ENCODE data around the gene USH2A. TPM values are rescaled to one million over a fixed set of nuclear protein-coding genes. Genes with fewer than 3 reads are reported as not detected.

Gene USH2A
- total RNA-seq, 3 donors from 2014 or later: not detected

GRCh38 chr1:216049741-216050430, 373.4 kb downstream of the USH2A start:
- intact Hi-C loops (cut with DNase I; ENCODE audit: low total_unique reads): no loop called here

DNA sequence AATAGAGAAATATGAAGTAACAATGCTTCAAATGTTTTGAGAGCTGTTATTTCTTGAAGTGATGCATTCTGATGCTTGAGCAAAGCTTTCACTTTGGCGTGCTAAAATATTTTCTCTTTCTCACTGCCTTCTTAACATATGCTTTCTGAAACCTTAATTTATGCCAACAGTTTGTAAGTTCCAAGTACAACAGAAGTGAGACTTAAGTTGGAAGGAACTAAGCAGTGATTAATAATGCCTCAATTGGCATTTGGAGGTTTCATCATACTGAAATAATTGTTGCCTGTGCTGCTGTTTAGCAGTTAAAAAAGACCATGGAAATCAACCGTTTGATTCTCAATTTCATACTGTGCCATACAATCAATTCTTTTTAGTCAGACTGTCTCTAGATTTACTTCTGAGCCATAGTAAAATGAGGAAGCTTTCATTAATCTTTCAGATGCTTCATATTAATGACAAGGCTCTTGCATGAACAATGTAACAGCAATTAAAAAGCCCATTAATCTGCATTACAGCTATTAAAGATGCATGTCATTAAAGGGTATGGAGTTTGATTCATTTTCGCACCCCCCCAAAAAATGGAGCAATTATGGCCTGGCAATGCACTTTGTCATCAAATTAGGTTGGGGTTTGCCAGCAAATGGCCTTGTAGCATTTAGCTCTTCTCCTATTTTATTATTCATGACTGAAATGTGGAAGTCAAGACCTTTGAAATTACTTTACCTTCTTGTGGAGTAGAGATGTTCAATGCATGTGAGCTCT, 375.3 kb downstream of the USH2A start:
- intact Hi-C loops (cut with DNase I; ENCODE audit: low total_unique reads): no loop called here
- Histone ChIP-seq H3K27ac (no peak overlapping the region), H3K27me3 (no peaks in the 10 kb centered on the region), H3K4me1 (no peaks in the 10 kb centered on the region), H3K9me3 (no peaks in the 10 kb centered on the region), H3K4me3 (no peak overlapping the region), H3K36me3 (no peaks in the 10 kb centered on the region)
- TF ChIP-seq POLR2A (IDR thresholded peaks at IDR 0.05): no peak
- no peak for TF ChIP-seq CTCF (IDR thresholded peaks at IDR 0.05)
- no peak for TF ChIP-seq POLR2AphosphoS5 (IDR thresholded peaks at IDR 0.05)
- no peak for DNase-seq (ENCODE audit: low spot score in 2 of 2)

More at GRCh38 chr1:216049741-216050430, 373.4 kb downstream of the USH2A start:
- no peak for DNase-seq (ENCODE audit: low spot score in 2 of 2)
- H3K9me3 ChIP-seq: no peaks in the 10 kb centered on the region
- no peak overlapping the region for H3K27ac ChIP-seq
- no peak overlapping the region for H3K4me3 ChIP-seq
- no peaks in the 10 kb centered on the region for H3K36me3 ChIP-seq
- H3K4me1 ChIP-seq: no peaks in the 10 kb centered on the region
- TF ChIP-seq POLR2A (IDR thresholded peaks at IDR 0.05) (no peak), POLR2AphosphoS5 (IDR thresholded peaks at IDR 0.05) (no peak), CTCF (IDR thresholded peaks at IDR 0.05) (no peak)
- no peaks in the 10 kb centered on the region for H3K27me3 ChIP-seq

DNA sequence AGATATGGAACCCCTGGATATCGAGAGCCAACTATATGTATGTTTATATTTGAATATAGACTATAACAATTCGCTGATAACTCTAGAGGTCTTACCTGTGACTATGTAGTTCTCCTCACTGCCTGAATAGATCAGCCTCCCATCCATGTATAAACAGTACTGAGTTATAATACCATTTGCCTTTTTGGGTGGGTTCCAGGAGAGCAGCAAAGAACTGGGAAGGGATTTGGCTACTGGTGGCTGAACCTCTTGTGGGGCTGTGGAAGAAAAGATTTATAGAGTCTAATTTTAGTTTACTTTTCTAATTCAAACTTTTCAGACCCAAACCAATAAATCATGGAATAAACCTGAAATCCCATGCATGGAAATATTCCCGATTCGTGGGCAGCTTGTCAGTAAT, 376.9 kb downstream of the USH2A start:
- H3K36me3 ChIP-seq: no peaks in the 10 kb centered on the region
- H3K27me3 ChIP-seq: no peaks in the 10 kb centered on the region
- no peak overlapping the region for H3K27ac ChIP-seq
- DNase-seq (ENCODE audit: low spot score in 2 of 2): no peak
- no peak for TF ChIP-seq POLR2A (IDR thresholded peaks at IDR 0.05)
- TF ChIP-seq CTCF (IDR thresholded peaks at IDR 0.05): no peak
- no peak for TF ChIP-seq POLR2AphosphoS5 (IDR thresholded peaks at IDR 0.05)
- intact Hi-C loops (cut with DNase I; ENCODE audit: low total_unique reads): no loop called here
- no peaks in the 10 kb centered on the region for H3K4me1 ChIP-seq
- H3K4me3 ChIP-seq: no peak overlapping the region
- no peaks in the 10 kb centered on the region for H3K9me3 ChIP-seq

- Histone ChIP-seq H3K4me1 (no peaks in the 10 kb centered on the region), H3K36me3 (no peaks in the 10 kb centered on the region), H3K4me3 (no peak overlapping the region), H3K27ac (no peak overlapping the region), H3K27me3 (no peaks in the 10 kb centered on the region), H3K9me3 (no peaks in the 10 kb centered on the region)
- DNase-seq (ENCODE audit: low spot score in 2 of 2): no peak
- intact Hi-C loops (cut with DNase I; ENCODE audit: low total_unique reads): no loop called here
- TF ChIP-seq POLR2A (IDR thresholded peaks at IDR 0.05) (no peak), POLR2AphosphoS5 (IDR thresholded peaks at IDR 0.05) (no peak), CTCF (IDR thresholded peaks at IDR 0.05) (no peak)
Observed at GRCh38 chr1:216045400-216045799, 377.8 kb downstream of the USH2A start.

DNA sequence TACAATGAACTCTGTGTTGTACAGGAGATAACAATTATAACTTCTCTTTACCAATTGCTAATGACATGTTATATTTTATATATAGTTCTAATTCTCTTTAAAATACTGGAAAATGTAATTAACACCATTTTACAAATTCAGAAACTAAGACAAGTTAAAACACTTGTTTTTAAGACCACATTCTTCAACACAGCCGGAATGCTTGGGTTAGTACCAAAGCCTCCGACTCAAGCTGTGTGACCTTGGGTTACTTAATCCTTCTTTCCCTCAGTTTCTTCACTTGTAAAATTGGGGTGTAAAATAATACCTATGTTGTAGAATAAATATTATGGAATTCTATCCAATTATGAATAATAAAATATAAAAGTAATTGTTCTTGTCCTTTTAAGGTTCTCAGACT, 378.7 kb downstream of the USH2A start:
- TF ChIP-seq CTCF (IDR thresholded peaks at IDR 0.05) (no peak), POLR2A (IDR thresholded peaks at IDR 0.05) (no peak), POLR2AphosphoS5 (IDR thresholded peaks at IDR 0.05) (no peak)
- no peak overlapping the region for H3K27ac ChIP-seq
- no peak for DNase-seq (ENCODE audit: low spot score in 2 of 2)
- intact Hi-C loops (cut with DNase I; ENCODE audit: low total_unique reads): no loop called here
- no peak overlapping the region for H3K4me3 ChIP-seq
- H3K9me3 ChIP-seq: no peaks in the 10 kb centered on the region
- no peaks in the 10 kb centered on the region for H3K4me1 ChIP-seq
- H3K36me3 ChIP-seq: no peaks in the 10 kb centered on the region
- no peaks in the 10 kb centered on the region for H3K27me3 ChIP-seq

Data from breast epithelium (tissue), 4 donors.